ENCODE results near the gene PPP1R9B. TPM values are rescaled to one million over a fixed set of nuclear protein-coding genes. Genes with fewer than 3 reads are reported as not detected.

The PPP1R9B gene
- total RNA-seq, 3 donors from 2014 or later (not counting 1 experiment from before 2014, with no cell fraction given): 124 to 162 (median 135) TPM

- Histone ChIP-seq H3K9me3 (ENCODE audit: control insufficient read depth, insufficient read depth, low read length) (no peaks in the 10 kb centered on the region), H3K36me3 (ENCODE audit: control insufficient read depth, insufficient read depth, low read length) (no peaks in the 10 kb centered on the region), H3K27ac (ENCODE audit: low read length) (no peak overlapping the region), H3K4me3 (ENCODE audit: low read length) (no peak overlapping the region), H3K27me3 (ENCODE audit: control insufficient read depth, insufficient read depth, low read length) (no peaks in the 10 kb centered on the region), H3K4me1 (ENCODE audit: control insufficient read depth, insufficient read depth, low read length) (peaks cover 22% of the 10 kb centered on the region)
- Mint-ChIP-seq H3K27ac (no peak overlapping the region), H3K9me3 (no peaks in the 10 kb centered on the region), H3K36me3 (no peaks in the 10 kb centered on the region), H3K4me3 (peak overlapping the region; percentile 6), H3K4me1 (peaks cover 23 to 27% of the 10 kb centered on the region in 2 donors), H3K27me3 (ENCODE audit: low read depth in 2 of 2) (peaks cover 0 to 9% of the 10 kb centered on the region in 2 donors)
- no peak for ATAC-seq
- DNase-seq: peak in 1 of 2 donors; percentile 36
- 73% methylated on average over 7 of the region's 8 CpGs for WGBS (ENCODE audit: insufficient coverage)
- intact Hi-C loops (cut with micrococcal nuclease): no loop called here
- no peak for TF ChIP-seq CTCF (IDR thresholded peaks at IDR 0.05)
These were observed 12.2 kb upstream of the PPP1R9B start for GRCh38 chr17:50162466-50163254.

- H3K27ac Mint-ChIP-seq: peak overlapping the region; percentile 19 to 73
- Histone ChIP-seq H3K27ac (ENCODE audit: low read length) (no peak overlapping the region), H3K4me3 (ENCODE audit: low read length) (no peak overlapping the region), H3K36me3 (ENCODE audit: control insufficient read depth, insufficient read depth, low read length) (no peaks in the 10 kb centered on the region), H3K9me3 (ENCODE audit: control insufficient read depth, insufficient read depth, low read length) (no peaks in the 10 kb centered on the region), H3K27me3 (ENCODE audit: control insufficient read depth, insufficient read depth, low read length) (no peaks in the 10 kb centered on the region), H3K4me1 (ENCODE audit: control insufficient read depth, insufficient read depth, low read length) (peaks cover 22% of the 10 kb centered on the region)
- WGBS (ENCODE audit: insufficient coverage): 75% methylated on average over 16 of the region's 16 CpGs
- H3K27me3 Mint-ChIP-seq (ENCODE audit: low read depth in 2 of 2): peaks cover 0 to 9% of the 10 kb centered on the region in 2 donors
- TF ChIP-seq CTCF (IDR thresholded peaks at IDR 0.05): no peak
- H3K4me1 Mint-ChIP-seq: peaks cover 23 to 27% of the 10 kb centered on the region in 2 donors
- intact Hi-C loops (cut with micrococcal nuclease): loop anchor here (1.0 to 2.0 kb wide), 2 partner anchors 22 to 67 kb away; partner anchors contain the start of gene PDK2
- DNase-seq (no peak), ATAC-seq (no peak)
- no peaks in the 10 kb centered on the region for H3K9me3 Mint-ChIP-seq
- peak overlapping the region; percentile 42 for H3K4me3 Mint-ChIP-seq
- no peaks in the 10 kb centered on the region for H3K36me3 Mint-ChIP-seq
These were observed 11.4 kb upstream of the PPP1R9B start for GRCh38 chr17:50161911-50162288.

- Mint-ChIP-seq H3K4me3 (peak overlapping the region; percentile 42), H3K27ac (peak overlapping the region; percentile 19 to 73), H3K36me3 (no peaks in the 10 kb centered on the region), H3K9me3 (no peaks in the 10 kb centered on the region), H3K4me1 (peaks cover 23 to 27% of the 10 kb centered on the region in 2 donors), H3K27me3 (ENCODE audit: low read depth in 2 of 2) (peaks cover 0 to 9% of the 10 kb centered on the region in 2 donors)
- peak; percentile 99 for ATAC-seq
- H3K27me3 ChIP-seq (ENCODE audit: control insufficient read depth, insufficient read depth, low read length): no peaks in the 10 kb centered on the region
- peak; percentile 91 to 98 for DNase-seq
- no peaks in the 10 kb centered on the region for H3K9me3 ChIP-seq (ENCODE audit: control insufficient read depth, insufficient read depth, low read length)
- TF ChIP-seq CTCF (IDR thresholded peaks at IDR 0.05): peak; percentile 94
- H3K4me1 ChIP-seq (ENCODE audit: control insufficient read depth, insufficient read depth, low read length): peaks cover 22% of the 10 kb centered on the region
- peak overlapping the region; percentile 30 for H3K4me3 ChIP-seq (ENCODE audit: low read length)
- WGBS (ENCODE audit: insufficient coverage): 2% methylated on average over 52 of the region's 53 CpGs
- no peak overlapping the region for H3K27ac ChIP-seq (ENCODE audit: low read length)
- H3K36me3 ChIP-seq (ENCODE audit: control insufficient read depth, insufficient read depth, low read length): no peaks in the 10 kb centered on the region
- intact Hi-C loops (cut with micrococcal nuclease): loop anchor here (1.0 to 2.0 kb wide), 2 partner anchors 21 to 66 kb away; partner anchors contain the start of gene PDK2
These were observed 10.8 kb upstream of the PPP1R9B start for GRCh38 chr17:50161023-50161910.
